Activated CD4-positive, alpha-beta memory T cell treated with anti-CD3 and anti-CD28 coated beads for 36 hours (primary cell): ENCODE data around the gene EXOSC5. TPM values are rescaled to one million over a fixed set of nuclear protein-coding genes. Genes with fewer than 3 reads are reported as not detected.
A peak's percentile ranks its signal among the peaks of the same experiment; 100 is the strongest.
"Not testable (repeated sequence)": the region's sequence is repeated elsewhere in the genome, so short reads cannot be mapped to it uniquely, and the experiment has no call there.

Experiments
- CTCF ChIA-PET: fragments of 350-600 bp; sonication (Branson Sonifier 250); formaldehyde crosslinking; loops from one replicate; lab custom pipeline; 2021; ENCODE audit warnings: antibody characterized with exemption, inconsistent platforms; lab: Charles Lee
- POLR2A ChIA-PET: fragments of 350-600 bp; sonication (Branson Sonifier 250); formaldehyde crosslinking; loops from one replicate; lab custom pipeline; 2021; ENCODE audit warnings: antibody characterized with exemption; lab: Charles Lee
- DNase-seq: peaks from one replicate; pipeline ENCODE4 v3.0.0-alpha.2; 2020
- H3K27ac Mint-ChIP-seq: one replicate; pipeline ENCODE4 v1.8.0; 2021; ENCODE audit warnings: mixed read lengths
- H3K27me3 Mint-ChIP-seq: one replicate; pipeline ENCODE4 v1.8.0; 2021; ENCODE audit warnings: mixed read lengths
- H3K36me3 Mint-ChIP-seq: one replicate; pipeline ENCODE4 v1.8.0; 2021; ENCODE audit warnings: mixed read lengths
- H3K4me1 Mint-ChIP-seq: one replicate; pipeline ENCODE4 v1.8.0; 2021; ENCODE audit warnings: low read depth, mixed read lengths
- H3K4me3 Mint-ChIP-seq: one replicate; pipeline ENCODE4 v1.8.0; 2021; ENCODE audit warnings: mild to moderate bottlenecking, mixed read lengths
- H3K9me3 Mint-ChIP-seq: one replicate; pipeline ENCODE4 v1.8.0; 2021; ENCODE audit warnings: mixed read lengths
- intact Hi-C: fragments of 100-400 bp; cut with micrococcal nuclease; formaldehyde crosslinking; loops from one replicate; pipeline ENCODE4 v1.15.1; 2023
- total RNA-seq, 2 experiments: library from RNA; stranded (reverse); gene quantifications; one replicate each; pipeline ENCODE4 v1.2.3, GENCODE V29; 2021

EXOSC5 gene
- total RNA-seq, 2 experiments from 2014 or later: 43.0 to 45.5 TPM

- Mint-ChIP-seq H3K4me3 (peak overlapping the region; percentile 95), H3K36me3 (peaks cover 31% of the 10 kb centered on the region), H3K4me1 (peaks cover 55% of the 10 kb centered on the region), H3K9me3 (no peaks in the 10 kb centered on the region), H3K27ac (peak overlapping the region; percentile 94), H3K27me3 (no peaks in the 10 kb centered on the region)
- DNase-seq: peak; percentile 83
- CTCF ChIA-PET: interaction anchor here (0.6 to 6.1 kb wide), 19 partner anchors 9 to 1206 kb away, joined by 3 to 69 read pairs (median 4); partner anchors contain the start of genes B9D2, DMAC2 and HNRNPUL1
- intact Hi-C loops: loop anchor here (1.0 to 5.0 kb wide), 5 partner anchors 44 to 194 kb away; partner anchors contain the start of genes BCKDHA and EXOSC5
- POLR2A ChIA-PET: interaction anchor here (0.8 to 6.6 kb wide), 10 partner anchors 11 to 201 kb away, joined by 3 to 43 read pairs (median 4); partner anchors contain the start of genes B9D2 and HNRNPUL1
Observed at GRCh38 chr19:41352609-41353465, 44.3 kb downstream of the EXOSC5 start.

DNA sequence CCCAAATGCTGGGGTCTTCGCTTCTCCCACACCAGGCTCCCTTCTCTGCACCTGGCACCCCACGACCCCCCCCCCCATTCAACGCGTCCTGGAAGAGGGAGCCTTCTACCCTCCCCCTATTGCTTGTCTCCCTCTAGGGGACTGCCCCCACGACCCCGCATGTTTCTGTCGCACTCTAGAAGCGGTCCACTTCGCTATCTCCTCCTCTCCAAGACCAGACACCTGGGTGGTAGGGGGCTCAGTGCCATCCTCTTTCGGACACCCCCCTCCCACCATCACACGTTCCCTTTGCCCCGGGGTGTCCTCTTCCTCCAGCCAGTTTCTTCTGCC is 44.9 kb downstream of the EXOSC5 start:
- no peaks in the 10 kb centered on the region for H3K27me3 Mint-ChIP-seq
- CTCF ChIA-PET: interaction anchor here (0.9 to 6.1 kb wide), 19 partner anchors 8 to 245 kb away, joined by 3 to 69 read pairs (median 4); partner anchors contain the start of genes B9D2, DMAC2 and HNRNPUL1
- intact Hi-C loops: loop anchor here (1.0 to 5.0 kb wide), 5 partner anchors 44 to 195 kb away; partner anchors contain the start of genes BCKDHA and EXOSC5

GRCh38 chr19:41351339-41352245 is 45.6 kb downstream of the EXOSC5 start:
- ChIA-PET POLR2A (interaction anchor here (0.6 to 6.6 kb wide), 14 partner anchors 12 to 566 kb away, joined by 3 to 43 read pairs (median 4); partner anchors contain the start of genes B9D2 and HNRNPUL1), CTCF (interaction anchor here (0.9 to 6.1 kb wide), 19 partner anchors 8 to 245 kb away, joined by 3 to 69 read pairs (median 4); partner anchors contain the start of genes B9D2 and HNRNPUL1)
- DNase-seq: peak; percentile 87
- H3K9me3 Mint-ChIP-seq: no peaks in the 10 kb centered on the region
- H3K36me3 Mint-ChIP-seq: peaks cover 35% of the 10 kb centered on the region
- intact Hi-C loops: loop anchor here (1.0 to 5.0 kb wide), 6 partner anchors 24 to 196 kb away; partner anchors contain the start of genes BCKDHA and EXOSC5
- H3K27ac Mint-ChIP-seq: peak overlapping the region; percentile 94
- no peaks in the 10 kb centered on the region for H3K27me3 Mint-ChIP-seq
- H3K4me3 Mint-ChIP-seq: peak overlapping the region; percentile 95
- H3K4me1 Mint-ChIP-seq: peaks cover 43% of the 10 kb centered on the region

More for the DNA sequence above, 44.9 kb downstream of the EXOSC5 start:
- Mint-ChIP-seq H3K4me1 (peaks cover 49% of the 10 kb centered on the region), H3K9me3 (no peaks in the 10 kb centered on the region), H3K36me3 (peaks cover 33% of the 10 kb centered on the region), H3K4me3 (peak overlapping the region; percentile 95), H3K27ac (peak overlapping the region; percentile 94)
- DNase-seq: no peak
- POLR2A ChIA-PET: interaction anchor here (0.7 to 6.6 kb wide), 10 partner anchors 12 to 567 kb away, joined by 3 to 43 read pairs (median 4); partner anchors contain the start of genes B9D2 and HNRNPUL1

GRCh38 chr19:41350735-41351338 is 46.3 kb downstream of the EXOSC5 start:
- CTCF ChIA-PET: interaction anchor here (1.0 to 6.1 kb wide), 11 partner anchors 14 to 246 kb away, joined by 3 to 69 read pairs (median 6); partner anchors contain the start of gene B9D2
- Mint-ChIP-seq H3K27me3 (no peaks in the 10 kb centered on the region), H3K27ac (peak overlapping the region; percentile 94), H3K4me1 (peaks cover 36% of the 10 kb centered on the region), H3K9me3 (no peaks in the 10 kb centered on the region), H3K36me3 (peaks cover 39% of the 10 kb centered on the region), H3K4me3 (peak overlapping the region; percentile 95)
- peak; percentile 23 for DNase-seq
- intact Hi-C loops: loop anchor here (1.0 to 5.0 kb wide), 3 partner anchors 24 to 196 kb away; no protein-coding TSS in a partner anchor
- POLR2A ChIA-PET: interaction anchor here (0.6 to 6.6 kb wide), 10 partner anchors 13 to 198 kb away, joined by 3 to 43 read pairs (median 6); partner anchors contain the start of genes B9D2 and HNRNPUL1

GRCh38 chr19:41346916-41347315 is 50.2 kb downstream of the EXOSC5 start:
- CTCF ChIA-PET: not testable (repeated sequence)

DNA sequence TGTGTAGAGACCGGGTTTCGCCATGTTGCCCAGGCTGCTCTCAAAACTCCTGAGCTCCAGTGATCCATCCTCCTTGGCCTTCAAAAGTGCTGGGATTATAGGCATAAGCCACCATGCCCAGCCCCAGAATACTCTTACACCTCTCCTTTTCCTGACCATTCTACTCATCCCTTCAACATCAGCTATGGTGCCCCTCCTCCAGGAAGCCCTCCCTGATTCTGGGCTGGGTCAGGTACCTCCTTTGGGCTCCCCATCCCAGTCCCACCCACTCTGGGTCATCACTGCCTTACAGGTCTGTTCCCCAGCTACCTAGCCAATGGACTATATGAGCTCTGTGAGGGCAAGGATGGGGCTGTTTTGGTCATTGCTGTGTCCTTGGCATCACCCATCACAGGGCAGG is 53.0 kb downstream of the EXOSC5 start:
- no peaks in the 10 kb centered on the region for H3K27me3 Mint-ChIP-seq
- peaks cover 48% of the 10 kb centered on the region for H3K36me3 Mint-ChIP-seq
- CTCF ChIA-PET: interaction anchor here (0.9 to 1.1 kb wide), 2 partner anchors 8 to 95 kb away, joined by 3 read pairs; no protein-coding TSS in a partner anchor
- intact Hi-C loops: no loop called here
- peak overlapping the region; percentile 1 for H3K27ac Mint-ChIP-seq
- no peak for DNase-seq
- H3K4me3 Mint-ChIP-seq: no peak overlapping the region
- peaks cover 31% of the 10 kb centered on the region for H3K4me1 Mint-ChIP-seq
- POLR2A ChIA-PET: no interaction called here
- H3K9me3 Mint-ChIP-seq: no peaks in the 10 kb centered on the region

More at GRCh38 chr19:41346916-41347315, 50.2 kb downstream of the EXOSC5 start:
- H3K9me3 Mint-ChIP-seq, H3K27me3 Mint-ChIP-seq, H3K27ac Mint-ChIP-seq, H3K4me3 Mint-ChIP-seq, DNase-seq, intact Hi-C loops: not testable (repeated sequence)
- peaks cover 49% of the 10 kb centered on the region for H3K36me3 Mint-ChIP-seq
- peaks cover 40% of the 10 kb centered on the region for H3K4me1 Mint-ChIP-seq
- POLR2A ChIA-PET: interaction anchor here (0.8 kb wide), 1 partner anchor 11 kb away, joined by 6 read pairs; no protein-coding TSS in a partner anchor

- peaks cover 25% of the 10 kb centered on the region for H3K4me1 Mint-ChIP-seq
- CTCF ChIA-PET: interaction anchor here (0.7 to 1.3 kb wide), 2 partner anchors 10 to 79 kb away, joined by 3 read pairs; no protein-coding TSS in a partner anchor
- no peak overlapping the region for H3K4me3 Mint-ChIP-seq
- H3K9me3 Mint-ChIP-seq: no peaks in the 10 kb centered on the region
- intact Hi-C loops: no loop called here
- peaks cover 41% of the 10 kb centered on the region for H3K36me3 Mint-ChIP-seq
- POLR2A ChIA-PET: interaction anchor here (0.7 to 1.2 kb wide), 2 partner anchors 15 to 38 kb away, joined by 3 to 4 read pairs; no protein-coding TSS in a partner anchor
- peak overlapping the region; percentile 45 for H3K27ac Mint-ChIP-seq
- DNase-seq: no peak
- no peaks in the 10 kb centered on the region for H3K27me3 Mint-ChIP-seq
Observed at GRCh38 chr19:41341669-41342490, 55.3 kb downstream of the EXOSC5 start.

DNA sequence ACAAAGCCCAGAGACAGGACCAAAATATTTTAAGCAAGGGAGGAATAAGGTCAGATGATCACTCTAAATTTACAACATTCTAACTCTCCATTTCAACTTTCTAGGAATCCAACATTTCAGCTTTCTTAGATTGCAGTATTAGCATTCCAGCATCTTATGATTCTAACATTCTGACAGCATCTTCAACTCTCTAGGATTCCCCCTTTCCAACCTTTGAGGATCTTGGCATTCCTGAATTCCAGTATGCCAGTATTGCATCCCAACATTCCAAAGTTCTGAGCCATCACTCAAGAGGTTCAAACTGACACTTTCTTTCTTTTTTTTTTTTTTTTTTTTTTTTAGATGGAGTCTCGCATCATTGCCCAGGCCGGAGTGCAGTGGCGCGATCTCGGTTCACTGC is 57.2 kb downstream of the EXOSC5 start:
- intact Hi-C loops: no loop called here
- Mint-ChIP-seq H3K27ac (no peak overlapping the region), H3K36me3 (peaks cover 38% of the 10 kb centered on the region), H3K4me3 (no peak overlapping the region), H3K27me3 (no peaks in the 10 kb centered on the region), H3K9me3 (no peaks in the 10 kb centered on the region), H3K4me1 (peaks cover 29% of the 10 kb centered on the region)
- POLR2A ChIA-PET: no interaction called here
- DNase-seq: no peak
- CTCF ChIA-PET: no interaction called here
